Endothelial cell of umbilical vein (primary cell): ENCODE results near the gene PPARD.

Experiments used
- CTCF ChIP-seq, 2 donors: IDR thresholded peaks; 1 replicate in 1 of 2; 2 replicates in 1 of 2; pipeline ENCODE4 v1.5.1; 2011; ENCODE audit warnings: low read length in 2 of 2, mild to moderate bottlenecking in 2 of 2, moderate library complexity in 2 of 2, control low read depth in 1 of 2, inconsistent platforms in 1 of 2, low read depth in 1 of 2; ENCODE audit not compliant: insufficient read depth in 1 of 2; ENCODE audit errors: extremely low read depth in 1 of 2
- EZH2 ChIP-seq: IDR thresholded peaks from 2 replicates; pipeline ENCODE4 v1.6.1; 2012; ENCODE audit warnings: borderline replicate concordance, low read depth, mild to moderate bottlenecking, moderate library complexity, low read length, inconsistent platforms; ENCODE audit not compliant: severe bottlenecking
- FOS ChIP-seq: IDR thresholded peaks from 2 replicates; pipeline ENCODE4 v1.6.1; 2011; ENCODE audit warnings: mild to moderate bottlenecking, low read length, moderate library complexity, borderline replicate concordance; ENCODE audit not compliant: insufficient read depth
- JUN ChIP-seq: IDR thresholded peaks from 2 replicates; pipeline ENCODE4 v1.6.1; 2011; ENCODE audit warnings: borderline replicate concordance, low read depth; ENCODE audit not compliant: insufficient read length, insufficient read depth
- MAX ChIP-seq: IDR thresholded peaks from 2 replicates; pipeline ENCODE4 v1.6.1; 2011; ENCODE audit not compliant: insufficient read depth, insufficient read length
- MYC ChIP-seq: IDR thresholded peaks from one replicate; pipeline ENCODE4 v1.6.1; 2011; ENCODE audit warnings: mild to moderate bottlenecking, low read depth, low read length
- POLR2A ChIP-seq: IDR thresholded peaks from 2 replicates; pipeline ENCODE4 v1.6.1; 2012; ENCODE audit warnings: low read depth, mild to moderate bottlenecking, control low read depth, low read length
- POLR2AphosphoS5 ChIP-seq: IDR thresholded peaks from 2 replicates; pipeline ENCODE4 v1.6.1; 2012; ENCODE audit warnings: low read depth, mild to moderate bottlenecking, control low read depth, low read length, moderate library complexity; ENCODE audit not compliant: insufficient read depth

- TF ChIP-seq CTCF (IDR thresholded peaks at IDR 0.05; ENCODE audit: extremely low read depth in 1 of 2, insufficient read depth in 1 of 2, low read depth in 1 of 2, low read length in 2 of 2) (no peak), POLR2AphosphoS5 (no peak), POLR2A (no peak), JUN (no peak), MYC (no peak), EZH2 (no peak), FOS (no peak), MAX (no peak)
These were observed 14.0 kb downstream of the PPARD start for GRCh38 chr6:35356391-35356790.
